ENCODE measurements around the gene TM4SF4. TPM values are rescaled to one million over a fixed set of nuclear protein-coding genes. Genes with fewer than 3 reads are reported as not detected.

Gene TM4SF4
- total and polyA plus RNA-seq, 2 donors (not counting 1 experiment from before 2014, with no cell fraction given) = not detected

DNA sequence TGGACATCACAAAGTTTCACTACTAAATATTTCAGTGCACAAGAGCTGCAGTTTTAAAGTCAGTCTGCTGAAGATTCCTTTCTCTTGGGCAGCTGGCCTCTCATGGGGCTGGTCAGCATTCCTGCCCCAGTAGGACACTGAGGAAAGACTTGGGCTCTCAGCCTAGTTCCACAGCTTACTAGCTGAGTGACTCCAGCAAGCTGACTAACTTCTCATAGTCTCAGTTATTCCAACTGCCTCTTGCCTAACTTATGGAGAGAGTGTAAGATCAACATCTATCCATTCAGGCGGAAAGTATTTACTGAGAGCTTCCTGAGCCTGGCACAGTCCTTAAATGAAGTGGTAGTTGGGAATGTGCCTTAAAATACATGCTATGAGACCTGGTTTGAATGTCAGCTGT lies 27.0 kb downstream of the TM4SF4 start:
- no peak overlapping the region for H3K27ac ChIP-seq (ENCODE audit: low read length in 2 of 2)
- TF ChIP-seq, protein P1, sequence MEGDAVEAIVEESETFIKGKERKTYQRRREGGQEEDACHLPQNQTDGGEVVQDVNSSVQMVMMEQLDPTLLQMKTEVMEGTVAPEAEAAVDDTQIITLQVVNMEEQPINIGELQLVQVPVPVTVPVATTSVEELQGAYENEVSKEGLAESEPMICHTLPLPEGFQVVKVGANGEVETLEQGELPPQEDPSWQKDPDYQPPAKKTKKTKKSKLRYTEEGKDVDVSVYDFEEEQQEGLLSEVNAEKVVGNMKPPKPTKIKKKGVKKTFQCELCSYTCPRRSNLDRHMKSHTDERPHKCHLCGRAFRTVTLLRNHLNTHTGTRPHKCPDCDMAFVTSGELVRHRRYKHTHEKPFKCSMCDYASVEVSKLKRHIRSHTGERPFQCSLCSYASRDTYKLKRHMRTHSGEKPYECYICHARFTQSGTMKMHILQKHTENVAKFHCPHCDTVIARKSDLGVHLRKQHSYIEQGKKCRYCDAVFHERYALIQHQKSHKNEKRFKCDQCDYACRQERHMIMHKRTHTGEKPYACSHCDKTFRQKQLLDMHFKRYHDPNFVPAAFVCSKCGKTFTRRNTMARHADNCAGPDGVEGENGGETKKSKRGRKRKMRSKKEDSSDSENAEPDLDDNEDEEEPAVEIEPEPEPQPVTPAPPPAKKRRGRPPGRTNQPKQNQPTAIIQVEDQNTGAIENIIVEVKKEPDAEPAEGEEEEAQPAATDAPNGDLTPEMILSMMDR (IDR thresholded peaks at IDR 0.05) = no peak
- no peak for TF ChIP-seq EZH2 (IDR thresholded peaks at IDR 0.05; ENCODE audit: borderline replicate concordance, insufficient read depth, low read depth, low read length, poor library complexity, severe bottlenecking)
- H3K9me3 ChIP-seq (ENCODE audit: control extremely low read depth in 1 of 3, control insufficient read depth in 2 of 3, insufficient read depth in 1 of 3, low read length in 2 of 3) = no peaks in the 10 kb centered on the region
- Mint-ChIP-seq H3K4me3 (no peak overlapping the region), H3K9me3 (ENCODE audit: insufficient read depth) (no peaks in the 10 kb centered on the region), H3K27me3 (peaks cover 11% of the 10 kb centered on the region), H3K4me1 (no peaks in the 10 kb centered on the region), H3K27ac (no peak overlapping the region)
- POLR2A ChIA-PET = no interaction called here
- H3K79me2 ChIP-seq (ENCODE audit: control insufficient read depth, insufficient read depth, low read length) = no peaks in the 10 kb centered on the region
- no peak overlapping the region for H3K4me2 ChIP-seq (replicated peaks; ENCODE audit: low read depth, low read length, poor library complexity, severe bottlenecking)
- no peaks in the 10 kb centered on the region for H3K36me3 ChIP-seq (replicated peaks in 1 of 2; ENCODE audit: control extremely low read depth in 1 of 2, control insufficient read depth in 1 of 2, extremely low read depth in 1 of 2, insufficient read depth in 2 of 2, low read length in 1 of 2)
- no CpG with 5 or more reads among the region's 1 CpG for WGBS (ENCODE audit: insufficient coverage)
- intact Hi-C loops (cut with micrococcal nuclease) = no loop called here
- ATAC-seq (ENCODE audit: low read depth) = no peak
- H3K4me1 ChIP-seq (ENCODE audit: control insufficient read depth in 2 of 2, insufficient read depth in 2 of 2, low read length in 2 of 2) = no peaks in the 10 kb centered on the region
- no peak overlapping the region for H3K4me3 ChIP-seq (ENCODE audit: control extremely low read depth in 1 of 5, extremely low read depth in 1 of 5, insufficient read depth in 1 of 5, low read depth in 2 of 5, low read length in 4 of 5)
- H3K9ac ChIP-seq (ENCODE audit: low read length) = no peak overlapping the region
- CTCF ChIA-PET = interaction anchor here (1.1 kb wide), 1 partner anchor 11 kb away, joined by 3 read pairs; no protein-coding TSS in a partner anchor
- no peak for DNase-seq
- no peaks in the 10 kb centered on the region for H4K20me1 ChIP-seq (ENCODE audit: control insufficient read depth, insufficient read depth, low read length, poor library complexity, severe bottlenecking)
- H3K27me3 ChIP-seq (replicated peaks in 1 of 4; ENCODE audit: control extremely low read depth in 1 of 4, control insufficient read depth in 3 of 4, insufficient read depth in 4 of 4, low read length in 3 of 4) = peaks cover 0 to 5% (median 0%) of the 10 kb centered on the region in 4 experiments
- H2AFZ ChIP-seq (ENCODE audit: insufficient read depth, low read depth, low read length, poor library complexity, severe bottlenecking) = no peak overlapping the region

DNA sequence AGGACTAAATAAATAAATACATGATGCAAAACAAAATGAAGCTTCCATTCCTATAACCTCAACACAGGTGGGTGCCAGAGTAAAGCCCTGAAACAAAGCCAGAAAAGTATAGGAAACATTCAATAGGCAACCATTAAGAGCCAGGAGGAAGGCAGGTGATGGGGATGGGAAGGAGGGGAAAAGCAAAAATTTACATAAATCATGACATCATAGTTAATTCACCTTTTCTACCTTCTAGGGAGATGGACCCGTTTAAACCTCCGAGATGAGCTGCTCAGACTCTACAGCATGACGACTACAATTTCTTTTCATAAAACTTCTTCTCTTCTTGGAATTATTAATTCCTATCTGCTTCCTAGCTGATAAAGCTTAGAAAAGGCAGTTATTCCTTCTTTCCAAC lies 27.9 kb downstream of the TM4SF4 start:
- no peaks in the 10 kb centered on the region for H3K9me3 Mint-ChIP-seq (ENCODE audit: insufficient read depth)
- no peak overlapping the region for H3K27ac ChIP-seq (ENCODE audit: low read length in 2 of 2)
- DNase-seq (no peak), ATAC-seq (ENCODE audit: low read depth) (no peak)
- H3K4me2 ChIP-seq (replicated peaks; ENCODE audit: low read depth, low read length, poor library complexity, severe bottlenecking) = no peak overlapping the region
- no peaks in the 10 kb centered on the region for H3K4me1 Mint-ChIP-seq
- H3K27me3 Mint-ChIP-seq = peaks cover 11% of the 10 kb centered on the region
- peaks cover under 1% of the 10 kb centered on the region in 2 donors for H3K4me1 ChIP-seq (ENCODE audit: control insufficient read depth in 2 of 2, insufficient read depth in 2 of 2, low read length in 2 of 2)
- peaks cover 0 to 5% (median 1%) of the 10 kb centered on the region in 4 experiments for H3K27me3 ChIP-seq (replicated peaks in 1 of 4; ENCODE audit: control extremely low read depth in 1 of 4, control insufficient read depth in 3 of 4, insufficient read depth in 4 of 4, low read length in 3 of 4)
- no peaks in the 10 kb centered on the region for H4K20me1 ChIP-seq (ENCODE audit: control insufficient read depth, insufficient read depth, low read length, poor library complexity, severe bottlenecking)
- H2AFZ ChIP-seq (ENCODE audit: insufficient read depth, low read depth, low read length, poor library complexity, severe bottlenecking) = no peak overlapping the region
- H3K9ac ChIP-seq (ENCODE audit: low read length) = no peak overlapping the region
- intact Hi-C loops (cut with micrococcal nuclease) = no loop called here
- no peak overlapping the region for H3K4me3 Mint-ChIP-seq
- TF ChIP-seq, protein P1 (IDR thresholded peaks at IDR 0.05) = no peak
- no peaks in the 10 kb centered on the region for H3K79me2 ChIP-seq (ENCODE audit: control insufficient read depth, insufficient read depth, low read length)
- H3K4me3 ChIP-seq (ENCODE audit: control extremely low read depth in 1 of 5, extremely low read depth in 1 of 5, insufficient read depth in 1 of 5, low read depth in 2 of 5, low read length in 4 of 5) = no peak overlapping the region
- 71% methylated on average over 3 of the region's 3 CpGs for WGBS (ENCODE audit: insufficient coverage)
- POLR2A ChIA-PET = no interaction called here
- no peaks in the 10 kb centered on the region for H3K9me3 ChIP-seq (ENCODE audit: control extremely low read depth in 1 of 3, control insufficient read depth in 2 of 3, insufficient read depth in 1 of 3, low read length in 2 of 3)
- H3K36me3 ChIP-seq (replicated peaks in 1 of 2; ENCODE audit: control extremely low read depth in 1 of 2, control insufficient read depth in 1 of 2, extremely low read depth in 1 of 2, insufficient read depth in 2 of 2, low read length in 1 of 2) = no peaks in the 10 kb centered on the region
- CTCF ChIA-PET = interaction anchor here (1.1 kb wide), 1 partner anchor 12 kb away, joined by 3 read pairs; no protein-coding TSS in a partner anchor
- H3K27ac Mint-ChIP-seq = no peak overlapping the region

Measured in B cell (primary cell).